ENCODE results near the gene RXRB.
A peak's percentile ranks its signal among the peaks of the same experiment; 100 is the strongest.

The RXRB gene

DNA sequence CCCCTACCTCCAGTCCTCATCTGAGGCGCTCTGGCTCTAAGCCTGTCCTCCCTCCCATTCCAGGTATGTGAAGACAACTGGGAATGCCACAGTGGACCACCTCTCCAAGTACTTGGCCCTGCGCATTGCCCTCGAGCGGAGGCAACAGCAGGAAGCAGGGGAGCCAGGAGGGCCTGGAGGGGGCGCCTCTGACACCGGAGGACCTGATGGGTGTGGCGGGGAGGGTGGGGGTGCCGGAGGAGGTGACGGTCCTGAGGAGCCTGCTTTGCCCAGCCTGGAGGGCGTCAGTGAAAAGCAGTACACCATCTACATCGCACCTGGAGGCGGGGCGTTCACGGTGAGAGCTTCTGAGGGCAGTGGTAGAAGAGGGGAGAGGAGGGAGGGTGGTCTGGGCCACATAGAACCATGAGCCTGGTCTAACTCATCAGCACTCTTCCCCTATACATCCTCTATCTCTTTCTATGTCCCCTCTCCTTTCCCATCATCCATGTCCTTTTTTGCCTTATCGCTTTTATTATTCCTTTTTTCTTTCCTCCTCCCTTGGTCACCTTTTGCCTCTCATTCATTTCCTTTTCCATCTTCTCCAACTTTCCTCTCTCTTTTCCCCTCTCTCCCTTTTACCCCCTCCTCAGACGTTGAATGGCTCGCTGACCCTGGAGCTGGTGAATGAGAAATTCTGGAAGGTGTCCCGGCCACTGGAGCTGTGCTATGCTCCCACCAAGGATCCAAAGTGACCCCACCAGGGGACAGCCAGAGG is 11.4 kb upstream of the RXRB start:
- DNase-seq (ENCODE audit: low read depth in 2 of 2) = no peak

DNA sequence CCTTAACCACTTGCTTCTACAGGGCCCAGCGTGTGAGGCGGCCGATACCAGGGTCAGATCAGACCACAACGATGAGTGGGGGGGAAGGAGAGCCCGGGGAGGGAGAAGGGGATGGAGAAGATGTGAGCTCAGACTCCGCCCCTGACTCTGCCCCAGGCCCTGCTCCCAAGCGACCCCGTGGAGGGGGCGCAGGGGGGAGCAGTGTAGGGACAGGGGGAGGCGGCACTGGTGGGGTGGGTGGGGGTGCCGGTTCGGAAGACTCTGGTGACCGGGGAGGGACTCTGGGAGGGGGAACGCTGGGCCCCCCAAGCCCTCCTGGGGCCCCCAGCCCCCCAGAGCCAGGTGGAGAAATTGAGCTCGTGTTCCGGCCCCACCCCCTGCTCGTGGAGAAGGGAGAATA is 10.7 kb upstream of the RXRB start:
- no peak for DNase-seq (ENCODE audit: low read depth in 2 of 2)

DNA sequence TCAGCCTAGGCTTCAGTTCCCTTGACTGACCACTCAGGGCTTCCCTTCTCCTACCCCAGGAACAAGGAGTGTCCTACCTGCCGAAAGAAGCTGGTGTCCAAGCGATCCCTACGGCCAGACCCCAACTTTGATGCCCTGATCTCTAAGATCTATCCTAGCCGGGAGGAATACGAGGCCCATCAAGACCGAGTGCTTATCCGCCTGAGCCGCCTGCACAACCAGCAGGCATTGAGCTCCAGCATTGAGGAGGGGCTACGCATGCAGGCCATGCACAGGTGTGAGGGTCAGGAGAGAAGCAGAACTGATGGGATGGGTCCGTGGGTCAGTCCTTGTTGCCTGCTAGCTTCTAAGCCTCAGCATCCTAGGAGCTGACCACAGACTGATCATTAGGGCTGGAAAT is 9.4 kb upstream of the RXRB start:
- no peak for DNase-seq (ENCODE audit: low read depth in 2 of 2)

- peak; percentile 74 to 78 for DNase-seq (ENCODE audit: low read depth in 2 of 2)
These were observed 7.9 kb upstream of the RXRB start, which contains the start of gene RING1 for GRCh38 chr6:33208091-33208967. Gene RING1 (plus strand): TSS chr6:33208500. CDS start chr6:33208823, 323 bp downstream.

DNA sequence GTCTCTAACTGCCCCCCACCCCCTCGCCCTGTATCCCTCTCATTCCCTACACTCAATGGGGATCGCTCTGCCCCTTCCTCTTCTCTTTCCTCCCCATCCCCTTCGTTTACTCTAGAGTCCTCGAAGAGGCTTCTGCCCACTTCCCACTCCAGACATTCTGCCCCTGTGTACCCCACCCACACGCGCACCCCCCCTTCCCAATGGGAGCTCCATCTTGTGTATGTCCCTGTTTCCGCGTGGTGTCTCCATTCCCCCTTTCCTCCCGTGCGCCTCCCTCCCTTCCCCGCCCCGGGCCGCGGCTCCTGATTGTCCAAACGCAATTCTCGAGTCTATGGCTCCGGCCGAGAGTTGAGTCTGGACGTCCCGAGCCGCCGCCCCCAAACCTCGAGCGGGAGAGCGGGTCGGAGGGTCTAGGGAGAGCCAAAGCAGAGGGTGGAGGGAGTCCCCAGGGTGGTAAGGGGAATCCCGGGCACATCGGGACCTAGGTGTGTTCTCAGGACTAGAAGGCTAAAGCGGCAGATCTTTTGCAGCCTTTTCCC is 7.2 kb upstream of the RXRB start:
- no peak for DNase-seq (ENCODE audit: low read depth in 2 of 2)

GRCh38 chr6:33206864-33207551 is 6.5 kb upstream of the RXRB start:
- DNase-seq (ENCODE audit: low read depth in 2 of 2) = no peak

GRCh38 chr6:33206027-33206863 is 5.8 kb upstream of the RXRB start:
- no peak for DNase-seq (ENCODE audit: low read depth in 2 of 2)

DNA sequence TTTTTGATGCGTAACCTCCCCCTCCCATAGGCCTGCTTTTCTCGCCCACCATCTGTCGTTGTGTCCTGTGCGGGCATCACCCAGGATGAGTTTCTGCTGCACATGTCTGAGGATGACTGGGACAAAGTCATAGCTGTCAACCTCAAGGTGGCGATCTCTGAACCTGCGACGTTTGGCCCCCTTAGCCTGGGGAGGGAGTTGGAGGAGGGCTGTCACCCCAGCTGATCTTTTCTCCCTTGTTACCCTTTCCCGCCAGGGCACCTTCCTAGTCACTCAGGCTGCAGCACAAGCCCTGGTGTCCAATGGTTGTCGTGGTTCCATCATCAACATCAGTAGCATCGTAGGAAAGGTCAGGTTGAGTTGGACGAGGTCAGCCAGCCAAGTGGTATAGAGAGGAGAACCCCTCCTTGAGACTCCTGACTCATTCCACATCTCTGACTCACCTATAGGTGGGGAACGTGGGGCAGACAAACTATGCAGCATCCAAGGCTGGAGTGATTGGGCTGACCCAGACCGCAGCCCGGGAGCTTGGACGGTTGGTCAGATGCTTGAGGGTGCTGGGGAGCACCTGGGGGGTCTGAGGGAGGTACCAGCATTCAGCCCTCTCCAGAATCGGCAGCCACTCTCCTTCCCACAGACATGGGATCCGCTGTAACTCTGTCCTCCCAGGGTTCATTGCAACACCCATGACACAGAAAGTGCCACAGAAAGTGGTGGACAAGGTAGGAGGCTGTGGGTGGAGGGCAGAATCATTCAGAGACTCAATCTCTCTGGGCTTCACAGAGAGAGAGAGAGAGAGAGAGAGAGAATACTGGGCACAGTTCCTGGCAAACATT is 4.9 kb upstream of the RXRB start:
- no peak for DNase-seq (ENCODE audit: low read depth in 2 of 2)

DNA sequence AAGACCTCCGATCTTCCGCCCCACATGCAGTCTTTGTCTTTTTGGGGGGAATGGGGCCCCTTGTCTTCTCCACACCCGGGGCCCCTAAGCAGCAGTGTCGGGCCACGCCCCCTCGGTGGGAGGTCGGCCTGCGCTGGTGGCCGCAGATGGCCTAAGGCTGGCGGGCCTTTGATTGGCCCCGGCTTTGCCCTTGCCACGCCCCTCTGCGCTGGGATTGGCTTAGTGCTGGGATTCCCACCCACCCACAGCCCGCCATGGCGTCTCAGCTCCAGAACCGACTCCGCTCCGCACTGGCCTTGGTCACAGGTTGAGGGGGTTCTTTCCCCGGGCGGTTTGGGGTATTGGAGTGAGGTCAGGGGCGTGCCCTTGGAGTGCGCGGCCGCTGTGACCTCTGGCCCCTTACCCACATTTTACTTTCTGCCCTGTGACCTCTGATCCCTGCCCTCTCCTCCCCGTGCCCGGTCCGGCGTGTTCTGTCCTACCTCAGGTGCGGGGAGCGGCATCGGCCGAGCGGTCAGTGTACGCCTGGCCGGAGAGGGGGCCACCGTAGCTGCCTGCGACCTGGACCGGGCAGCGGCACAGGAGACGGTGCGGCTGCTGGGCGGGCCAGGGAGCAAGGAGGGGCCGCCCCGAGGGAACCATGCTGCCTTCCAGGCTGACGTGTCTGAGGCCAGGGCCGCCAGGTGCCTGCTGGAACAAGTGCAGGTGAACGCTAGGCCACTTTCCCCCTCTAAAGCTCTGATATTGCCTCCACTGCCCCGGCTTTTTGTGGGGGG is 4.1 kb upstream of the RXRB start, which contains the start of gene HSD17B8:
TSS of gene HSD17B8 (plus strand) at position 241 of the 776 bp plus-strand sequence. CDS start at position 255, 14 bp downstream.
- peak; percentile 80 to 88 for DNase-seq (ENCODE audit: low read depth in 2 of 2)

DNA sequence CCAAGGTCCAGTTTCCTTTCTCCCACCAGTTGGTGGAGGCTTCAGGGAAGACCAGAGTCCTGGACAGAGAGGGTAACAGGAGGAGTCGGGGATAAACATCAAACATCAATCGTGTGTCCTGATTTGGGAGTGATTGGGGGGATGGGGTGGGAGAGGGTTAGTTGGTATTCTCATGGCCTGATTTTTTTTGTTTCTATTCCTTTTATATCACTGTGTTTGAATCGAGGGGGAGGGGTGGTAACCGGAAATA is 3.6 kb upstream of the RXRB start:
- DNase-seq (ENCODE audit: low read depth in 2 of 2) = no peak

GRCh38 chr6:33203443-33204164 is 3.1 kb upstream of the RXRB start:
- DNase-seq (ENCODE audit: low read depth in 2 of 2) = no peak

DNA sequence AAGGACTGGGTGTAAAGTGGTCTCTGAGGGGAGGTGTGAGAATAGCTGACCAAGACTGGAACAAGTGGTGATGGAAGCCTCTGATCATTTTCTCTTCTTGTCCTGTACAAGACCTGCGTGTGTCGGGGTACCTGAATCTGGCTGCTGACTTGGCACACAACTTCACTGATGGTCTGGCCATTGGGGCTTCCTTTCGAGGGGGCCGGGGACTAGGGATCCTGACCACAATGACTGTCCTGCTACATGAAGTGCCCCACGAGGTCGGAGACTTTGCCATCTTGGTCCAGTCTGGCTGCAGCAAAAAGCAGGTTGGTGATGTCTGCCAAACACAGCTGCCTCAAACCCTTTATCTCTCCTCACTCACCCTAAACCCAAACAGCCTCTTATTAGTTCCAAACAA is 2.3 kb upstream of the RXRB start:
- no peak for DNase-seq (ENCODE audit: low read depth in 2 of 2)

GRCh38 chr6:33201935-33202334 is 1.5 kb upstream of the RXRB start:
- DNase-seq (ENCODE audit: low read depth in 2 of 2) = no peak

DNA sequence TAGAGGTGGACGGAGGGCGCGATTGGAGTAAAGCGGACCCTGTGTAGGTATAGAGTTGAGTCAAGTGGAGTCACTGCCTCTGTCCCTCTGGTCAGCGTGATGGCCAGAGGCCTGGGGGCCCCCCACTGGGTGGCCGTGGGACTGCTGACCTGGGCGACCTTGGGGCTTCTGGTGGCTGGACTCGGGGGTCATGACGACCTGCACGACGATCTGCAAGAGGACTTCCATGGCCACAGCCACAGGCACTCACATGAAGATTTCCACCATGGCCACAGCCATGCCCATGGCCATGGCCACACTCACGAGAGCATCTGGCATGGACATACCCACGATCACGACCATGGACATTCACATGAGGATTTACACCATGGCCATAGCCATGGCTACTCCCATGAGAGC is 681 bp upstream of the RXRB start:
- no peak for DNase-seq (ENCODE audit: low read depth in 2 of 2)

DNA sequence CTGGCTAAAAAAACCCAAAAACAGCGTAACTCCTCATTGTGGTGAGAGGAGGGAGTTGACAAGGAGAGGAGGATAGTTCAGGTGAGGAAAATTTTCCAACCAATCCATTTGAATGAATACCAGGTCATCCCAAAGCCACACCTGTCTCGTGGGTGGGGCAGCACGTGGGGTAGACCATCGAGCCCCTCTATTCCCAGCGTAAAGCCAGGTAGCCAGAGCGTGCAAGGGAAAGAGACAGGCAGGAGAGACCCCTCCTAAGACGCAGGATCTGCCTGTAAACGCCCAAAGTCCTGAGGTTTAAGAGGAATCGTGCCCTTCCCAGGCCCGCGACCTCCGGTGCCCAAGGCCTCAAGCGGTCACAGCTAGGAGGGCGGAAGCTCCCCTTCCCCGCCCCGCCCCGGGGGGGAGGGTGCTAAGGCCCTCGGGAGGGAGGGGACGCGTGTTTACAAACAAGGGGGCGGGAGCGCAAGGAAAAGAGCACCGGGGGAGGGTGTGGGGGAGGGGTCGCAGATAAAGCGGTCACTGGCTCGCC is 712 bp downstream of the RXRB start:
- DNase-seq (ENCODE audit: low read depth in 2 of 2) = peak; percentile 41 to 47

DNA sequence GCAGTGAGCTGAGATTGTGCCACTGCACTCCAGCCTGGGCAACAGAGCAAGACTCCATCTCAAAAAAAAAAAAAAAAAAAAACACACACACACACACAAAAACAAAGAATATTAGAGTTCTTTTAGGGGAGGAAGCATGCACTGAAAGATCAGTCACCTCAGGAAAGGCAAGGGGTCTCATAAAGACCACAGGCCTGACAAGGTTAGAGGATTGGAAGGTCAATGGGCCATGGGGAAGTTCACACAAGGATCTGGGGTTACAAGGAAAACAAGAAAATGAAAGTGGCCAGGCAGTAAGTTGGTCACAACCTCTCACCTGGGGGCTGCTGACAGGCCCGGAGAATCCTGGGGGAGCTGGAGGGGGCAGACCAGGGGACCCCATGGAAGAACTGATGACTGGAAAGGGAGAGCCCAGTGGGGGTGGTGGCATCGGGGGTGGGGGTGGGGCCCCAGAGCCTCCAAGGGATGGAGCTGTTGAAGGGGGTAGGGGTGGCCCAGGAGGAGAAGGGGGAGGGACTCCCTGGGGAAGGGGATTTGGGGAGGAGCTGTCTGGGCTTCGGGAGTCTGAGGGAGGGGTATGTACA is 1.5 kb downstream of the RXRB start:
- no peak for DNase-seq (ENCODE audit: low read depth in 2 of 2)

GRCh38 chr6:33198159-33198852 is 2.2 kb downstream of the RXRB start:
- DNase-seq (ENCODE audit: low read depth in 2 of 2) = no peak

Measured in activated CD8-positive, alpha-beta memory T cell treated with anti-CD3 and anti-CD28 coated beads for 4 hours (primary cell).